ENCODE data around the gene PIK3R3.

The PIK3R3 gene

GRCh38 chr1:46171351-46171750, 38.9 kb upstream of the PIK3R3 start:
- peak overlapping the region; percentile 39 for H3K4me2 ChIP-seq (ENCODE audit: low read length)
- no peak overlapping the region for H3K9ac ChIP-seq (ENCODE audit: low read depth, low read length)
- no peaks in the 10 kb centered on the region for H3K36me3 ChIP-seq (ENCODE audit: insufficient read depth, low read length)
- peaks cover 32% of the 10 kb centered on the region for H3K4me1 ChIP-seq (ENCODE audit: control insufficient read depth, insufficient read depth, low read length)
- no peaks in the 10 kb centered on the region for H3K9me3 ChIP-seq (replicated peaks; ENCODE audit: low read length)
- H3K27me3 ChIP-seq (ENCODE audit: control insufficient read depth, insufficient read depth, low read length): peaks cover 33% of the 10 kb centered on the region
- H3K4me3 ChIP-seq (ENCODE audit: low read length): no peak overlapping the region

DNA sequence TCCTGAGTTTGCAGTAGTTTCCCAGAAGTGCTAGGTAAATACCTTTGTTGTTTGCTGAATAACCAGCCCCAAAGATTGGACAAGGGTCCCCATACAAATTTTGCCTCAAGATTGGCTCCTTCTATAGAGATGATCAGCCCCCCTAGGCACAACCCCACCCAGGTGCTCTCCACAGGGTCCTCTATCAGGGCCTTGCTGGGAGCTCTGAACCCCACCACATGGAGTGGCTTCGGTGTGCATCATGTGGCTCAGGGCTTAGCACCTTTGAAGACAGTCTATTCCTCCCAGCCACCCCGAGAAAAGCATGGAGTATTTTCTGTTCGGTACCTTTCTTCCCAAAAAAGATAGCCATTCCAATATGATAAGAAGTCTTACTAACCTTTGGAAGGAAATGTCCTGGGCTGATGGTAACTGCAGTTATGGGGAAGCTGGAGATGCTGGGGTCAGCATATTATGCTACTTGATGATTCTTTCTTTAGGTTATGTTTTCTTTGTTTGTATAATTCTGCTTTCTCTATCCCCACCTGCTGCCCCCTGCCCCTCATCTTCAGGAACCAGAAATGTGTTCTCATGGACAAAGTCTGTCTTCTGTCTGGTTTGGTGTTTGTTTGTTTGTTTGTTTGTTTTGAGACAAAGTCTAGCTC, 37.5 kb upstream of the PIK3R3 start:
- H3K4me1 ChIP-seq (ENCODE audit: control insufficient read depth, insufficient read depth, low read length): peaks cover 29% of the 10 kb centered on the region
- peaks cover 34% of the 10 kb centered on the region for H3K27me3 ChIP-seq (ENCODE audit: control insufficient read depth, insufficient read depth, low read length)
- no peaks in the 10 kb centered on the region for H3K9me3 ChIP-seq (replicated peaks; ENCODE audit: low read length)
- no peak overlapping the region for H3K4me2 ChIP-seq (ENCODE audit: low read length)
- H3K9ac ChIP-seq (ENCODE audit: low read depth, low read length): no peak overlapping the region
- H3K4me3 ChIP-seq (ENCODE audit: low read length): no peak overlapping the region
- H3K36me3 ChIP-seq (ENCODE audit: insufficient read depth, low read length): no peaks in the 10 kb centered on the region

DNA sequence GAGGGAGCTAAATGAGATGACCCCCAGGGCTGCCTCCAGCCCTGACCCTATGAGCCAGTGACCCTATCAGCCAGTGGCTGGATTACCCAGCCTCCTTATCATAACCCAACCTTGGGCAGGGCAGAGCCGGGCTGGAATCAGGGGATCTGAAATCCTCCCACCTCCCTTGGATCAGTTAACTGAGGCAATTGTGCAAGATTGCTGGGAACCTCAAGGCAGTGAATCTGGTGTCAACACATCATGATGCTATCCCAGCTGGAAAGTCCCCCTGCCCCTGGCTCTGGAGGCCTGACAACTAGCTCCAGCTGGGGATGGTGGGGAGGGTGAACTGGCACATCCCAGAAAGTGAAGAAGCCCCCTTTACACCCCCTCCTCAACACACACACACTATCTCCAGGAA, 36.0 kb upstream of the PIK3R3 start:
- peaks cover 41% of the 10 kb centered on the region for H3K27me3 ChIP-seq (ENCODE audit: control insufficient read depth, insufficient read depth, low read length)
- H3K4me3 ChIP-seq (ENCODE audit: low read length): no peak overlapping the region
- H3K36me3 ChIP-seq (ENCODE audit: insufficient read depth, low read length): no peaks in the 10 kb centered on the region
- no peak overlapping the region for H3K9ac ChIP-seq (ENCODE audit: low read depth, low read length)
- H3K4me1 ChIP-seq (ENCODE audit: control insufficient read depth, insufficient read depth, low read length): peaks cover 18% of the 10 kb centered on the region
- H3K4me2 ChIP-seq (ENCODE audit: low read length): no peak overlapping the region
- H3K9me3 ChIP-seq (replicated peaks; ENCODE audit: low read length): no peaks in the 10 kb centered on the region

GRCh38 chr1:46166521-46167462, 34.4 kb upstream of the PIK3R3 start:
- no peaks in the 10 kb centered on the region for H3K9me3 ChIP-seq (replicated peaks; ENCODE audit: low read length)
- peaks cover 15% of the 10 kb centered on the region for H3K4me1 ChIP-seq (ENCODE audit: control insufficient read depth, insufficient read depth, low read length)
- H3K9ac ChIP-seq (ENCODE audit: low read depth, low read length): no peak overlapping the region
- H3K27me3 ChIP-seq (ENCODE audit: control insufficient read depth, insufficient read depth, low read length): peaks cover 45% of the 10 kb centered on the region
- H3K36me3 ChIP-seq (ENCODE audit: insufficient read depth, low read length): no peaks in the 10 kb centered on the region
- H3K4me2 ChIP-seq (ENCODE audit: low read length): peak overlapping the region; percentile 88
- peak overlapping the region; percentile 64 for H3K4me3 ChIP-seq (ENCODE audit: low read length)

DNA sequence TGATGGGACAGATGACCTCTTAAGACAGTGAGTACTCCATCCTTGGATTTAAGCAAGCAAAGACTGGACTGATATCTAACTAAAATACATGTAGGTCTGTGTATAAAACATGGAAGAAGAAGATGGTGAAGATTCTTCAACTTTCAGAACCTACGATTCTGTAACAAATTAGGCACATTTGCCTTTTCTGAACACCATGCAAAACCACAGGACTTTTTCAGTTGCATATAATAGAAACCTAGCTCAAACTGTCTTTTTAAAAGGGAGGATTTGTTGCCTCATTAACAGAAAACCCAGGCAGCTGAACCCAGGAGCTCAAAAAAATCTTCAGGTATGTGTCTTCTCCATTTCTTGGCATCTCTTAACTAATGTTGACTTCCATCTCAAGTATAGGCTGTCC, 27.8 kb upstream of the PIK3R3 start:
- Histone ChIP-seq H3K4me1 (ENCODE audit: control insufficient read depth, insufficient read depth, low read length) (no peaks in the 10 kb centered on the region), H3K4me3 (ENCODE audit: low read length) (no peak overlapping the region), H3K4me2 (ENCODE audit: low read length) (no peak overlapping the region), H3K36me3 (ENCODE audit: insufficient read depth, low read length) (no peaks in the 10 kb centered on the region), H3K9ac (ENCODE audit: low read depth, low read length) (no peak overlapping the region), H3K9me3 (replicated peaks; ENCODE audit: low read length) (no peaks in the 10 kb centered on the region), H3K27me3 (ENCODE audit: control insufficient read depth, insufficient read depth, low read length) (peaks cover 16% of the 10 kb centered on the region)

DNA sequence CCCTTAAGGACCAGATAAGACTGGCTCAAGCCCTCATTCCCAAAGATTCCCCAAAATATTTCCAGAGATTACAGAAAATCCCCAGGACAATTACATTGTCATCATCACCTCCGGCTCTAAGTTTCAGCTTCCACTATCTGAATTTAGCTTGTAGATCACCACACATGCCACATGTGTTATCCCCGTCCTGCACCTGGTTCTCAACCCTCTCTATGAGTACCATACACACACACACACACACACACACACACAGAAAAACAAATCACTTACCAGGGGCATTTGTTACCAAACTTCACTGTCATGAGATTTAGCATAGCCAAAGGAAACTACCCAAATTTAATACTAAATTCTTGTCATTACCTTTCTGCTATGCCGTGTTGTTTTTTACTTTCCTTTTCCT, 27.1 kb upstream of the PIK3R3 start:
- H3K4me1 ChIP-seq (ENCODE audit: control insufficient read depth, insufficient read depth, low read length): no peaks in the 10 kb centered on the region
- peaks cover 13% of the 10 kb centered on the region for H3K27me3 ChIP-seq (ENCODE audit: control insufficient read depth, insufficient read depth, low read length)
- no peak overlapping the region for H3K9ac ChIP-seq (ENCODE audit: low read depth, low read length)
- H3K36me3 ChIP-seq (ENCODE audit: insufficient read depth, low read length): no peaks in the 10 kb centered on the region
- no peak overlapping the region for H3K4me2 ChIP-seq (ENCODE audit: low read length)
- H3K4me3 ChIP-seq (ENCODE audit: low read length): no peak overlapping the region
- H3K9me3 ChIP-seq (replicated peaks; ENCODE audit: low read length): no peaks in the 10 kb centered on the region

DNA sequence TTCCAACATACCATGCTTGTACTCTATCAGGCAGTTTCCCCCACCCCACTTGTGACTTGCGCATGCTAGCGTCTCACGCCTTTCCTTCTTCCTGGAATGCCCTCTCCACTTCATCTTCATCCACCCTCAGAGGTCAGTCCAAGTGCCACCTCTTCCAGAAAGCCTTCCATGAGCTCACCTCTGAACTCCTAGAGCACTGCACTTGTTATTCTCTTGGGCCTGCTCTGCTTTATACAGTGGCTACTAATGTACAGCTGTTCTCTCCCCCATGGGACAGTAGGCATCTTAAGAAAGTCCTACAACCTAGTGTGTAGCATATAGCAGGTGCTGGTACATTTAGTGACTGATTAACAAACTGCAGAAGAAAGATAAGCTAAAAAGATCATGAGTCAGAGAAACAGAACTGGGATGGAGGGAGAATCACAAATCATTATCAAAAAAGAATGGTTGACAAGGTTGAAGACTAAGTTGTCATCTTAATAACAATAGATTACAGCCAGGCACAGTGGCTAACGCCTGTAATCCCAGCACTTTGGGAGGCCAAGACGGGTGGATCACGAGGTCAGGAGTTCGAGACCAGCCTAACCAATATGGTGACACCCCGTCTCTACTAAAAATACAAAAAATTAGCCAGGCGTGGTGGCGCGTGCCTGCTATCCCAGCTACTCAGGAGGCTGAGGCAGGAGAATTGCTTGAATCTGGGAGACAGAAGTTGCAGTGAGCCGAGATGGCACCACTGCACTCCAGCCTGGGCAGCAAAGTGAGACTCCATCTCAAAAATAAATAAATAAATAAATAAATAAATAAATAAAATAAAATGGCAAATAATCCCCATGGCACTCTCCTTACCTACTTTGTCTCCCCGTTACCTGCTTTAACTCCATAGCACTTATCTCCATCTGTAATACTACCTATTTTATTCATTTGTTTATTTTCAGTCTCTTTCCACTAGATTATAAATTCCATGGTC, 26.2 kb upstream of the PIK3R3 start:
- Histone ChIP-seq H3K9ac (ENCODE audit: low read depth, low read length) (no peak overlapping the region), H3K27me3 (ENCODE audit: control insufficient read depth, insufficient read depth, low read length) (peaks cover 9% of the 10 kb centered on the region), H3K4me2 (ENCODE audit: low read length) (no peak overlapping the region), H3K9me3 (replicated peaks; ENCODE audit: low read length) (no peaks in the 10 kb centered on the region), H3K4me1 (ENCODE audit: control insufficient read depth, insufficient read depth, low read length) (no peaks in the 10 kb centered on the region), H3K4me3 (ENCODE audit: low read length) (no peak overlapping the region), H3K36me3 (ENCODE audit: insufficient read depth, low read length) (no peaks in the 10 kb centered on the region)

GRCh38 chr1:46157916-46158311, 25.5 kb upstream of the PIK3R3 start:
- Histone ChIP-seq H3K36me3 (ENCODE audit: insufficient read depth, low read length) (no peaks in the 10 kb centered on the region), H3K9me3 (replicated peaks; ENCODE audit: low read length) (no peaks in the 10 kb centered on the region), H3K4me3 (ENCODE audit: low read length) (no peak overlapping the region), H3K9ac (ENCODE audit: low read depth, low read length) (no peak overlapping the region), H3K4me1 (ENCODE audit: control insufficient read depth, insufficient read depth, low read length) (no peaks in the 10 kb centered on the region), H3K27me3 (ENCODE audit: control insufficient read depth, insufficient read depth, low read length) (peaks cover 4% of the 10 kb centered on the region), H3K4me2 (ENCODE audit: low read length) (no peak overlapping the region)

- Histone ChIP-seq H3K4me2 (ENCODE audit: low read length) (no peak overlapping the region), H3K36me3 (ENCODE audit: insufficient read depth, low read length) (no peaks in the 10 kb centered on the region), H3K9me3 (replicated peaks; ENCODE audit: low read length) (no peaks in the 10 kb centered on the region), H3K9ac (ENCODE audit: low read depth, low read length) (no peak overlapping the region), H3K4me3 (ENCODE audit: low read length) (no peak overlapping the region), H3K27me3 (ENCODE audit: control insufficient read depth, insufficient read depth, low read length) (no peaks in the 10 kb centered on the region), H3K4me1 (ENCODE audit: control insufficient read depth, insufficient read depth, low read length) (peaks cover 6% of the 10 kb centered on the region)
Observed at GRCh38 chr1:46153732-46154131, 21.3 kb upstream of the PIK3R3 start.

DNA sequence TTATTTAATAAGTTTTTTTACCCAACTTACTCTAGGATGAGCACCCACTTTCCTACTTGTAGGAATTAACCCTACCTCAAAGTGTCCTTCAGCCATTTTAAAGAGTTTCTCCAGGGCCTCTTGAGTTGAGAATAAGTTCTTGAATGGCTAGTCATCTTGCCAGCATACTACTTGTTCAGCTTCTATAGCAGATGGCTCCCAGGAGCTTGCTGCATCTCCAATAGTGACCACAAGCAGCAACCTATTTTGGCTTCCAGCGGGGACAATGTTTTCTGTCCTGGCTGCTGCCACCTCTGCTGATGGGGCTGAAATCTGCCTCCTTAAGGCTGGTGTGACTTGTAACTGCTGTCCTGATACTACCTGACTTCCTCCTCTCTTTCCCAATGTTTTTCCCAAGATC, 20.8 kb upstream of the PIK3R3 start:
- H3K4me1 ChIP-seq (ENCODE audit: control insufficient read depth, insufficient read depth, low read length): peaks cover 6% of the 10 kb centered on the region
- H3K9me3 ChIP-seq (replicated peaks; ENCODE audit: low read length): no peaks in the 10 kb centered on the region
- H3K4me3 ChIP-seq (ENCODE audit: low read length): no peak overlapping the region
- no peaks in the 10 kb centered on the region for H3K27me3 ChIP-seq (ENCODE audit: control insufficient read depth, insufficient read depth, low read length)
- no peak overlapping the region for H3K9ac ChIP-seq (ENCODE audit: low read depth, low read length)
- H3K36me3 ChIP-seq (ENCODE audit: insufficient read depth, low read length): no peaks in the 10 kb centered on the region
- no peak overlapping the region for H3K4me2 ChIP-seq (ENCODE audit: low read length)

- H3K27me3 ChIP-seq (ENCODE audit: control insufficient read depth, insufficient read depth, low read length): no peaks in the 10 kb centered on the region
Observed at GRCh38 chr1:46152016-46152415, 19.6 kb upstream of the PIK3R3 start.

More at GRCh38 chr1:46152016-46152415, 19.6 kb upstream of the PIK3R3 start:
- H3K9me3 ChIP-seq (replicated peaks; ENCODE audit: low read length): no peaks in the 10 kb centered on the region
- no peak overlapping the region for H3K9ac ChIP-seq (ENCODE audit: low read depth, low read length)
- H3K36me3 ChIP-seq (ENCODE audit: insufficient read depth, low read length): no peaks in the 10 kb centered on the region
- no peak overlapping the region for H3K4me2 ChIP-seq (ENCODE audit: low read length)
- peaks cover 6% of the 10 kb centered on the region for H3K4me1 ChIP-seq (ENCODE audit: control insufficient read depth, insufficient read depth, low read length)
- H3K4me3 ChIP-seq (ENCODE audit: low read length): no peak overlapping the region
